SU-DHL-6 (cell line): ENCODE data around the gene ARHGAP1.

Source experiments
- EZH2phosphoT487 ChIP-seq: fragments of 200-600 bp; sonication (generic), shearing (Covaris generic); conservative IDR thresholded peaks from 2 replicates; pipeline ENCODE4 v1.6.1; 2018; ENCODE audit warnings: mild to moderate bottlenecking, antibody characterized with exemption, low read length, moderate library complexity, mixed read lengths
- TF ChIP-seq, protein P1 (sequence below): fragments of 200-600 bp; sonication (generic); IDR thresholded peaks from one replicate; pipeline ENCODE4 v1.5.1; 2017; ENCODE audit warnings: antibody characterized with exemption, mild to moderate bottlenecking, low read length, moderate library complexity; ENCODE audit not compliant: insufficient read depth, poor library complexity, severe bottlenecking

DNA sequence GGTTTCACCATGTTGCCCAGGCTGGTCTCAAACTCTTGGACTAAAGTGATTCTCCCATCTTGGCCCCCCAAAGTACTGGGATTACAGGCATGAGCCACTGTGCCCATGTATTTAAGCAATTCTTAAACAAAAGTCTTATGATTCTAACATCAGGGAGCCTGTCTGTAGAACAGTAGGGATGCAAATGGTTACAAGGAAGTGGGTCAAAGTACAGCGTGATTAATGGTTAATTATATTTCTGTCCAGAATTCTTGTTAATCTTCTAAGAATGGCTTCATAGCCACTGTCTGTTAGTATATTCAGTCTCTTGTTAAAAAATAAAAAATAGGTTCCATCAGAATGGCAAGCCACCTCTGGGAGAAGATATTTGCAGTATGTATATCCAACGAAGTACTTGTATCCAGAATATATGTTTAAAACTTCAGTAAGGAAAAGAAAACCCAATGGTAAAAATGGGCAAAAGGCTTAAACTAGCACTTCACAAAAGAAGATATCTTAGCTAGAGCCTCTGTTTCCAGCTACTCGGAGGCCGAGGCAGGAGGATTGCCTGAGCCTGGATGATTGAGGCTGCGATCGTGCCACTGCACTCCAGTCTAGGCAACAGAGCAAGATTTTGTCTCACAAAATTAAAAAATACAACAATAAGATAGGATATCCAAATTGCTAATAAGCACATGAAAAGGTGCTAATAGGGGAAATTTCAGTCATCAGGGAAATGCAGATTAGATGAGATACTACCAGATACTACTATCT lies 60.2 kb downstream of the ARHGAP1 start:
- TF ChIP-seq, protein P1, sequence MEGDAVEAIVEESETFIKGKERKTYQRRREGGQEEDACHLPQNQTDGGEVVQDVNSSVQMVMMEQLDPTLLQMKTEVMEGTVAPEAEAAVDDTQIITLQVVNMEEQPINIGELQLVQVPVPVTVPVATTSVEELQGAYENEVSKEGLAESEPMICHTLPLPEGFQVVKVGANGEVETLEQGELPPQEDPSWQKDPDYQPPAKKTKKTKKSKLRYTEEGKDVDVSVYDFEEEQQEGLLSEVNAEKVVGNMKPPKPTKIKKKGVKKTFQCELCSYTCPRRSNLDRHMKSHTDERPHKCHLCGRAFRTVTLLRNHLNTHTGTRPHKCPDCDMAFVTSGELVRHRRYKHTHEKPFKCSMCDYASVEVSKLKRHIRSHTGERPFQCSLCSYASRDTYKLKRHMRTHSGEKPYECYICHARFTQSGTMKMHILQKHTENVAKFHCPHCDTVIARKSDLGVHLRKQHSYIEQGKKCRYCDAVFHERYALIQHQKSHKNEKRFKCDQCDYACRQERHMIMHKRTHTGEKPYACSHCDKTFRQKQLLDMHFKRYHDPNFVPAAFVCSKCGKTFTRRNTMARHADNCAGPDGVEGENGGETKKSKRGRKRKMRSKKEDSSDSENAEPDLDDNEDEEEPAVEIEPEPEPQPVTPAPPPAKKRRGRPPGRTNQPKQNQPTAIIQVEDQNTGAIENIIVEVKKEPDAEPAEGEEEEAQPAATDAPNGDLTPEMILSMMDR, result no peak
- TF ChIP-seq EZH2phosphoT487, result no peak
